Lower leg skin (tissue), 3 donors: ENCODE data around the gene EIF1AD.

Experiments used
- CTCF ChIP-seq, 3 donors: fragments of 450-650 bp; IDR thresholded peaks; one replicate each; pipeline ENCODE4 v1.5.1; 2016; ENCODE audit warnings: antibody characterized with exemption in 3 of 3, mild to moderate bottlenecking in 3 of 3, moderate library complexity in 2 of 3
- POLR2A ChIP-seq, 2 donors: fragments of 450-650 bp; IDR thresholded peaks; one replicate each; pipeline ENCODE4 v1.6.1; 2016 to 2017; ENCODE audit warnings: antibody characterized with exemption in 2 of 2, mild to moderate bottlenecking in 1 of 2, moderate library complexity in 1 of 2

GRCh38 chr11:65978391-65979238 is 23.3 kb downstream of the EIF1AD start:
- no peak for TF ChIP-seq CTCF (IDR thresholded peaks at IDR 0.05)
- TF ChIP-seq POLR2A (IDR thresholded peaks at IDR 0.05), result no peak
